Measurements from ENCODE around the gene ZBTB45. TPM values are rescaled to one million over a fixed set of nuclear protein-coding genes. Genes with fewer than 3 reads are reported as not detected.

ZBTB45 gene
- total RNA-seq, 1 experiment from 2014 or later = 19.7 TPM

- TF ChIP-seq IRF1 (CRISPR knock-in tag; IDR thresholded peaks at IDR 0.05) (peak; percentile 87; the same call in 1 of the 2 replicates), ESRRA (CRISPR knock-in tag; IDR thresholded peaks at IDR 0.05; ENCODE audit: borderline replicate concordance) (peak; percentile 79), FOXP4 (CRISPR knock-in tag; IDR thresholded peaks at IDR 0.05) (peak; percentile 89), ZNF425 (CRISPR knock-in tag; conservative IDR thresholded peaks at IDR 0.05) (no peak), SOX15 (CRISPR knock-in tag; IDR thresholded peaks at IDR 0.05) (no peak), TEAD1 (CRISPR knock-in tag; IDR thresholded peaks at IDR 0.05) (no peak), ZNF138 (CRISPR knock-in tag; conservative IDR thresholded peaks at IDR 0.05) (0 out of 2 replicates have a peak, but pooled peaks have one; percentile 58), ATF2 (CRISPR knock-in tag; IDR thresholded peaks at IDR 0.05; ENCODE audit: borderline replicate concordance, low read depth) (no peak), NR3C1 (CRISPR knock-in tag; conservative IDR thresholded peaks at IDR 0.05; ENCODE audit: low read depth) (peak; percentile 88; the same call in 1 of the 2 replicates), E2F1 (CRISPR knock-in tag; IDR thresholded peaks at IDR 0.05) (0 out of 2 replicates have a peak, but pooled peaks have one; percentile 37), GABPB1 (CRISPR knock-in tag; IDR thresholded peaks at IDR 0.05) (peak; percentile 17; the same call in 1 of the 2 replicates), FOXP1 (CRISPR knock-in tag; IDR thresholded peaks at IDR 0.05; ENCODE audit: borderline replicate concordance) (peak; percentile 91; the same call in 1 of the 2 replicates), JAZF1 (CRISPR knock-in tag; IDR thresholded peaks at IDR 0.05) (no peak), NR1H2 (CRISPR knock-in tag; IDR thresholded peaks at IDR 0.05) (no peak), ZNF263 (CRISPR knock-in tag; IDR thresholded peaks at IDR 0.05; ENCODE audit: low read depth) (no peak), ATF6 (CRISPR knock-in tag; IDR thresholded peaks at IDR 0.05) (no peak), JUN (CRISPR knock-in tag; IDR thresholded peaks at IDR 0.05) (no peak), NFE2L1 (CRISPR knock-in tag; IDR thresholded peaks at IDR 0.05) (peak; percentile 16; the same call in 1 of the 2 replicates), TP53 (CRISPR knock-in tag; IDR thresholded peaks at IDR 0.05) (peak; percentile 72), IRF2 (CRISPR knock-in tag; IDR thresholded peaks at IDR 0.05; ENCODE audit: borderline replicate concordance, low read depth) (no peak), MAX (CRISPR knock-in tag; IDR thresholded peaks at IDR 0.05) (peak; percentile 93), ARID4B (CRISPR knock-in tag; IDR thresholded peaks at IDR 0.05; ENCODE audit: borderline replicate concordance) (peak; percentile 82; the same call in 1 of the 2 replicates), ZNF317 (CRISPR knock-in tag; IDR thresholded peaks at IDR 0.05; ENCODE audit: borderline replicate concordance, low read depth) (no peak)
Measured at GRCh38 chr19:58513694-58514563, 5.7 kb downstream of the ZBTB45 start (continued).

All from WTC11 (cell line).